ENCODE measurements around the gene RRAD. TPM values are rescaled to one million over a fixed set of nuclear protein-coding genes. Genes with fewer than 3 reads are reported as not detected.

The RRAD gene
- total and polyA plus RNA-seq, 4 donors: 0.14 to 0.61 (median 0.54) TPM

DNA sequence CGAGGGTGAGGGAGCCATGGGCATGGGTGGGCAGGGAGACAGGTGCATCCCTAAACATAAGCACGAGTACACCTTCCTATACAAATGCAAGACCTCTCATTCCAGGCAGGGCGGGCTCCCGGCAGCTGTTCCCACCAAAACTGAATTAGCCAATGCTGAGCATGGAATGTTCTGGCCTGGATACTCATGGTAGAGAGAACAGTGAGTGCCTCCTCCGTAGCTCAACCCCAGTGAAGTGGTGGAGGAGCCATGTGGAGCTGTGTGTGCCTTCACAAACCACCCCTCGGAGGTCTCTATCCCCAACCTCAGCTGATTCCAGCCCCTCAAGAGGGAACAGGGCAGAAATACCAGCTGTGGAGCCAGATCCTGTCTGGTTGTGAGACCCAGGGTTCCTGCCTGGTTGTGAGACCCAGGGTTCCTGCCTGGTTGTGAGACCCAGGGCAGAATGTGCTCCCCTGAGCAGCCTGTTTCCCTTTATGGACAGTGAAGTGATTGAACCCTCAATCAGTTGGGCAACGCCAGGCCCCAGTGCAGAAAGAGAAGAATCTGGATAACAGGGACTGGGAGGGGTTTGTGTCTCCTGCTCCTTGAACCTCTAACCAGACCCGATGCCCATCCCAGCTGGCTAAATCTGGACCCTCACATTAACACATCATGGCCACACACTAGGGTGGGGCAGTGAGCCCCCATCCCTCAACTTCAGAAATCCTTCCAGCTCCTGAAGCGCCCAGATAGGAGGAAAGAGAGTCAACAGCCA is 4.2 kb downstream of the RRAD start:
- Histone ChIP-seq H3K27ac (ENCODE audit: low read depth in 1 of 2, low read length in 2 of 2) (no peak overlapping the region), H3K36me3 (ENCODE audit: control insufficient read depth in 4 of 4, insufficient read depth in 3 of 4, low read depth in 1 of 4, low read length in 3 of 4) (no peaks in the 10 kb centered on the region), H3K4me1 (ENCODE audit: control insufficient read depth in 4 of 4, insufficient read depth in 4 of 4, low read length in 3 of 4) (peaks cover 0 to 14% (median 4%) of the 10 kb centered on the region in 4 donors), H3K9me3 (ENCODE audit: control insufficient read depth in 4 of 4, low read length in 3 of 4) (no peaks in the 10 kb centered on the region), H3K27me3 (ENCODE audit: control insufficient read depth in 4 of 4, insufficient read depth in 4 of 4, low read length in 3 of 4) (no peaks in the 10 kb centered on the region), H3K4me3 (ENCODE audit: low read depth in 1 of 3, low read length in 3 of 3) (no peak overlapping the region), H3K9ac (ENCODE audit: low read depth in 1 of 2, low read length in 2 of 2) (no peak overlapping the region)
- WGBS: 85% methylated on average over 9 of the region's 9 CpGs
- DNase-seq (ENCODE audit: low spot score): no peak
- TF ChIP-seq RAD21 (IDR thresholded peaks at IDR 0.05) (no peak), HNF4A (conservative IDR thresholded peaks at IDR 0.05) (no peak), FOXA2 (IDR thresholded peaks at IDR 0.05) (no peak), FOXA1 (IDR thresholded peaks at IDR 0.05) (no peak), TAF1 (conservative IDR thresholded peaks at IDR 0.05) (no peak), SP1 (IDR thresholded peaks at IDR 0.05) (no peak), HNF4G (IDR thresholded peaks at IDR 0.05) (no peak), NR2F2 (IDR thresholded peaks at IDR 0.05) (no peak), JUND (IDR thresholded peaks at IDR 0.05) (no peak), RXRA (IDR thresholded peaks at IDR 0.05) (no peak), GABPA (IDR thresholded peaks at IDR 0.05 in 1 of 2, conservative IDR thresholded peaks at IDR 0.05 in 1 of 2) (no peak)
- TF ChIP-seq, protein P1, sequence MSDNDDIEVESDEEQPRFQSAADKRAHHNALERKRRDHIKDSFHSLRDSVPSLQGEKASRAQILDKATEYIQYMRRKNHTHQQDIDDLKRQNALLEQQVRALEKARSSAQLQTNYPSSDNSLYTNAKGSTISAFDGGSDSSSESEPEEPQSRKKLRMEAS (IDR thresholded peaks at IDR 0.05): no peak
- TF ChIP-seq, protein P2, sequence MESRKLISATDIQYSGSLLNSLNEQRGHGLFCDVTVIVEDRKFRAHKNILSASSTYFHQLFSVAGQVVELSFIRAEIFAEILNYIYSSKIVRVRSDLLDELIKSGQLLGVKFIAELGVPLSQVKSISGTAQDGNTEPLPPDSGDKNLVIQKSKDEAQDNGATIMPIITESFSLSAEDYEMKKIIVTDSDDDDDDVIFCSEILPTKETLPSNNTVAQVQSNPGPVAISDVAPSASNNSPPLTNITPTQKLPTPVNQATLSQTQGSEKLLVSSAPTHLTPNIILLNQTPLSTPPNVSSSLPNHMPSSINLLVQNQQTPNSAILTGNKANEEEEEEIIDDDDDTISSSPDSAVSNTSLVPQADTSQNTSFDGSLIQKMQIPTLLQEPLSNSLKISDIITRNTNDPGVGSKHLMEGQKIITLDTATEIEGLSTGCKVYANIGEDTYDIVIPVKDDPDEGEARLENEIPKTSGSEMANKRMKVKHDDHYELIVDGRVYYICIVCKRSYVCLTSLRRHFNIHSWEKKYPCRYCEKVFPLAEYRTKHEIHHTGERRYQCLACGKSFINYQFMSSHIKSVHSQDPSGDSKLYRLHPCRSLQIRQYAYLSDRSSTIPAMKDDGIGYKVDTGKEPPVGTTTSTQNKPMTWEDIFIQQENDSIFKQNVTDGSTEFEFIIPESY (IDR thresholded peaks at IDR 0.05): no peak

DNA sequence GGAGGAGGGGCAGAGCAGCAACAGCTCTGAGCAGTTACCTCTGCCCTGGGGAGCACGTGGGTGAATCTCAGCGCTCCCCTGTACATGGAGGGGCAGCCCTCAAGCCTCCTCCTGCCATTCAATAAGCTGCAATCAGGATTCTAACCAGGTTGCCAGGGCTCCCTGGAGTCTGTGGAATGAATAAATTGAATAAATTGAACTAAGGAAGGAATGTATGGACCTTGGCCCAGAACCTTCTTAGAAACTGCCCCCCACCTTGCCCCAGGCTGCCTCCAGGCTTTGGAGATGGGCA is 5.1 kb downstream of the RRAD start:
- no peak overlapping the region for H3K9ac ChIP-seq (ENCODE audit: low read depth in 1 of 2, low read length in 2 of 2)
- WGBS: 79% methylated on average over 2 of the region's 2 CpGs

DNA sequence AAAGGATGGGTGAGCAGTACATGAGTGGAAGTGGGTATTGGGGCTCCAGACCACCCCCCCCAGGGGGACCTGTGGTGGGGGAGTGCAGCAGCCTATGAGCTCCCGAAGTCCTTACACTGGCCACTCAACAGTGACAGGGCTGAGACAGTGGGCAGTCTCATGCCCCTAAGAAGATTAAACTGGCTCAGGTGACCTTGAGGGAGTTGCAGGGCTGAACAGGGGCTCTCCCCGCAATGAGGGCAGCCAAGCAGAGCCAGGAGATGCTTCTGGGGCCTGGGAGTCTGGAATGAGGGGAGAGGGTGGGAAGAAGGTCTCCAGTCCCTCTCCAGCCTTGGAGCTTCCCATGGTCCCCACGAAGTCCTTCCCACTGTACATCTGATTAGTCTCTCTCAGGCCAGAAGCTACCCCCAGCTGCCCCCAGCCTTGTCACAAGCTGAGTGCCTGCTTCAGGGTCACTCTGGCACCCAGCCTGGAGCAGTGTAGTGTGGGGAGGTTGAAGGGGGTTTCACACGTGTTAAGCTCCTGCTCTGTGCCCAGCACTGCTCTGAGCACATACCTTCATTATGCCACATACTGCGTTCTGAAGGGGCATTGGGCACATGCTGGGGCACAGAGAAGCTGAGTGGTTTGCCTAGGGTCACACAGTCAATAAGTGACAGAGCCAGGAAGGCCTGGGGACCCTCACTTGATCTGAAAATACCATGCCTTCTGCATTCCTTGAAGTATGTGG is 5.6 kb downstream of the RRAD start:
- TF ChIP-seq YY1 (IDR thresholded peaks at IDR 0.05): no peak
- no peak for TF ChIP-seq NR2F2 (IDR thresholded peaks at IDR 0.05)
- TF ChIP-seq JUND (IDR thresholded peaks at IDR 0.05): no peak

More for the DNA sequence above, 5.1 kb downstream of the RRAD start:
- H3K27ac ChIP-seq (ENCODE audit: low read depth in 1 of 2, low read length in 2 of 2): no peak overlapping the region
- no peaks in the 10 kb centered on the region for H3K36me3 ChIP-seq (ENCODE audit: control insufficient read depth in 4 of 4, insufficient read depth in 3 of 4, low read depth in 1 of 4, low read length in 3 of 4)
- no peaks in the 10 kb centered on the region for H3K27me3 ChIP-seq (ENCODE audit: control insufficient read depth in 4 of 4, insufficient read depth in 4 of 4, low read length in 3 of 4)
- peaks cover 0 to 9% (median 4%) of the 10 kb centered on the region in 4 donors for H3K4me1 ChIP-seq (ENCODE audit: control insufficient read depth in 4 of 4, insufficient read depth in 4 of 4, low read length in 3 of 4)
- no peak overlapping the region for H3K4me3 ChIP-seq (ENCODE audit: low read depth in 1 of 3, low read length in 3 of 3)
- TF ChIP-seq YY1 (IDR thresholded peaks at IDR 0.05) (no peak), JUND (IDR thresholded peaks at IDR 0.05) (no peak), FOXA2 (IDR thresholded peaks at IDR 0.05) (no peak)
- DNase-seq (ENCODE audit: low spot score): no peak
- no peaks in the 10 kb centered on the region for H3K9me3 ChIP-seq (ENCODE audit: control insufficient read depth in 4 of 4, low read length in 3 of 4)

More for the DNA sequence above, 5.6 kb downstream of the RRAD start:
- no peaks in the 10 kb centered on the region for H3K9me3 ChIP-seq (ENCODE audit: control insufficient read depth in 4 of 4, low read length in 3 of 4)
- H3K4me3 ChIP-seq (ENCODE audit: low read depth in 1 of 3, low read length in 3 of 3): no peak overlapping the region
- no peak for DNase-seq (ENCODE audit: low spot score)
- H3K36me3 ChIP-seq (ENCODE audit: control insufficient read depth in 4 of 4, insufficient read depth in 3 of 4, low read depth in 1 of 4, low read length in 3 of 4): no peaks in the 10 kb centered on the region
- no peak overlapping the region for H3K27ac ChIP-seq (ENCODE audit: low read depth in 1 of 2, low read length in 2 of 2)
- H3K27me3 ChIP-seq (ENCODE audit: control insufficient read depth in 4 of 4, insufficient read depth in 4 of 4, low read length in 3 of 4): no peaks in the 10 kb centered on the region
- H3K9ac ChIP-seq (ENCODE audit: low read depth in 1 of 2, low read length in 2 of 2): no peak overlapping the region
- 87% methylated on average over 5 of the region's 5 CpGs for WGBS
- H3K4me1 ChIP-seq (ENCODE audit: control insufficient read depth in 4 of 4, insufficient read depth in 4 of 4, low read length in 3 of 4): peaks cover 0 to 4% (median under 1%) of the 10 kb centered on the region in 4 donors

All from liver (tissue), 9 donors.